SKM-1 (cell line): ENCODE measurements around the gene RAD23A.
A peak's percentile ranks its signal among the peaks of the same experiment; 100 is the strongest.
"Not testable (repeated sequence)": the region's sequence is repeated elsewhere in the genome, so short reads cannot be mapped to it uniquely, and the experiment has no call there.

Experiments
- DNase-seq: peaks from one replicate; lab custom pipeline; 2025; ENCODE audit not compliant: unreplicated experiment; lab: John Stamatoyannopoulos, UW

The RAD23A gene

GRCh38 chr19:12954612-12954962 is 8.9 kb downstream of the RAD23A start:
- DNase-seq: no peak

- DNase-seq: not testable (repeated sequence)
These were observed 9.9 kb downstream of the RAD23A start for GRCh38 chr19:12955575-12955974.

GRCh38 chr19:12955996-12956395 is 10.3 kb downstream of the RAD23A start:
- no peak for DNase-seq

- peak; percentile 60 for DNase-seq
These were observed 11.1 kb downstream of the RAD23A start, which contains the start of gene GADD45GIP1 for GRCh38 chr19:12956446-12957388. GADD45GIP1 (minus strand) TSS chr19:12957223; CDS start chr19:12957212, 11 bp downstream.

GRCh38 chr19:12957389-12957952 is 11.8 kb downstream of the RAD23A start:
- not testable (repeated sequence) for DNase-seq

GRCh38 chr19:12959481-12959880 is 13.8 kb downstream of the RAD23A start:
- no peak for DNase-seq

- peak; percentile 53 for DNase-seq
These were observed 19.6 kb downstream of the RAD23A start for GRCh38 chr19:12965017-12965811.

GRCh38 chr19:12965812-12966135 is 20.1 kb downstream of the RAD23A start:
- no peak for DNase-seq

- no peak for DNase-seq
These were observed 22.2 kb downstream of the RAD23A start for GRCh38 chr19:12967907-12968306.

GRCh38 chr19:12969292-12969988 is 23.8 kb downstream of the RAD23A start, which contains the start of gene DAND5:
DAND5 (plus strand) TSS chr19:12969576; CDS start chr19:12969661, 85 bp downstream.
- DNase-seq: no peak

- DNase-seq: no peak
These were observed 24.6 kb downstream of the RAD23A start for GRCh38 chr19:12970070-12970820.

GRCh38 chr19:12973236-12973635 is 27.6 kb downstream of the RAD23A start:
- no peak for DNase-seq

GRCh38 chr19:12974301-12975220 is 28.9 kb downstream of the RAD23A start:
- DNase-seq: no peak

GRCh38 chr19:12975221-12975741 is 29.6 kb downstream of the RAD23A start:
- no peak for DNase-seq

GRCh38 chr19:12976109-12976508 is 30.4 kb downstream of the RAD23A start:
- DNase-seq: not testable (repeated sequence)

GRCh38 chr19:12979974-12980373 is 34.3 kb downstream of the RAD23A start:
- DNase-seq: no peak

GRCh38 chr19:12982648-12983047 is 37.0 kb downstream of the RAD23A start:
- DNase-seq: no peak

GRCh38 chr19:12983091-12983490 is 37.4 kb downstream of the RAD23A start:
- no peak for DNase-seq
